Inferior parietal cortex (tissue), 1 donor: ENCODE data around the gene SPACA4.
"Not testable (repeated sequence)": the region's sequence is repeated elsewhere in the genome, so short reads cannot be mapped to it uniquely, and the experiment has no call there.

Experiments
- DNase-seq: peaks from one replicate; pipeline ENCODE4 v3.0.0-alpha.2; 2016; ENCODE audit errors: extremely low spot score

Gene SPACA4, protein sequence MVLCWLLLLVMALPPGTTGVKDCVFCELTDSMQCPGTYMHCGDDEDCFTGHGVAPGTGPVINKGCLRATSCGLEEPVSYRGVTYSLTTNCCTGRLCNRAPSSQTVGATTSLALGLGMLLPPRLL

DNA sequence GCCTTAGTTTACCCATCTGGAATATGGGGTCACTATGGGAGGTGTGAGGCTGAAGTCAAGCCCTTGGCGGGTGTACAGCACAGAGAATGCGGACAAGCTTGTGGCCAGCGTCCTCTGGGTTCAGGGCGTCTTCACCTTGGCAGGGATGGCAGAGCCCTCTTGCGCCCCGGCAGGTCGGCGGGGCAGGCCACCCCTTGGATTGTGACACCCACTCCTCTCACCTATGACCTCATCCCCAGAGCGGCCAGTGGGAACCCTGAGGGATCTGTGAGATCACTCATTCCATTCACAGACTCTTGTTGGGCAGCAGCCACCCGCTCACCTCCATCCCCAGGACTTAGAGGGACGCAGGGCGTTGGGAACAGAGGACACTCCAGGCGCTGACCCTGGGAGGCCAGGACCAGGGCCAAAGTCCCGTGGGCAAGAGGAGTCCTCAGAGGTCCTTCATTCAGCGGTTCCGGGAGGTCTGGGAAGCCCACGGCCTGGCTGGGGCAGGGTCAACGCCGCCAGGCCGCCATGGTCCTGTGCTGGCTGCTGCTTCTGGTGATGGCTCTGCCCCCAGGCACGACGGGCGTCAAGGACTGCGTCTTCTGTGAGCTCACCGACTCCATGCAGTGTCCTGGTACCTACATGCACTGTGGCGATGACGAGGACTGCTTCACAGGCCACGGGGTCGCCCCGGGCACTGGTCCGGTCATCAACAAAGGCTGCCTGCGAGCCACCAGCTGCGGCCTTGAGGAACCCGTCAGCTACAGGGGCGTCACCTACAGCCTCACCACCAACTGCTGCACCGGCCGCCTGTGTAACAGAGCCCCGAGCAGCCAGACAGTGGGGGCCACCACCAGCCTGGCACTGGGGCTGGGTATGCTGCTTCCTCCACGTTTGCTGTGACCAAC, at the start of gene SPACA4:
TSS of gene SPACA4 (plus strand) at position 280 of the 896 bp plus-strand sequence. CDS start at position 517, 237 bp downstream.
- DNase-seq: no peak

DNA sequence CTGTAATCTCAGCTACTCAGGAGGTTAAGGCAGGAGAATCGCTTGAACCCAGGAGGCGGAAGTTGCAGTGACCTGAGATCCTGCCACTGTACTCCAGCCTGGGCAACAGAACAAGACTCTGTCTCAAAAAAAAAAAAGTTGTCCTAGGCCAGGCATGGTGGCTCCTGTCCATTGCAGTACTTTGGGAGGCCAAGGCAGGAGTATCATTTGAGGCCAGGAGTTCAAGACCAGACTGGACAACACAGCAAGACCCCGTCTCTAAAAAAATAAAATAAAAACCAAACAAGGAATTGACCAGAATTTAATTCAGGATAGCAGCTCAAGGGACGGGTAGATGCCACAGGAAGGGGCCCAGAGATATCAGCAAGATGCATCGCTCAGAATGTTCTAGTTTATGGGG, 49.7 kb upstream of the SPACA4 start:
- DNase-seq: no peak

DNA sequence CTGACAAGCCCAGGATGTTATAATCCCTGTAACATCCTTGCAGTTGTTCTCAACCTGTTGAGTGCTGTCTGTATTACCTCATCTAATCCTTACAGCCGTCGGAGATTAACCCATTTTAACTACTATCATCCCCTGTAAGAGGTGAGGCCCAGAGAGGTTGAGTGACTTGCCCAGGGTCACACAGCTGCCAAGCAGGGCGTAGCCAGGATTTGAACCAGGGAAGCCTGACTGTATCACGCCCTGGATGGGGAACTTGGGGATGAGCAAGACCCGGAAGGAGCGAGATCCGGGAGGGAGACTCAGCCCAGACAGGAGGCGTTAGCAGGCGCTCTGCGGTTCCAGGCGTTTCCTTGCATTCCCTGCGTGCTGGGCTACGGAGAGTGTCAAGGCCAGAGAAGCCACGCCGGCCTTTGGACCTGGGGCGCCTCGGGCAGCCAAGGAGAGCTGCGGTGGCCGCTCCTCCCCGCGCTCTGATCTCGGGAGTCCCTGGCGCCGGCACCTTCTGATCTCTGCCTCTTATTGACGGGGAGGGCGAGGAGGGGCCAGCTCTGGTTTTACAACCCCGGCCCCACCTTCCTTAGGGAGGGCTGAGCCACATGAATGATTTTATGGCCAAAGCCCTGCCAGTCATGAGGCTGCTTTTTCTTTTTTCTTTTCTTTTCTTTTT, 48.4 kb upstream of the SPACA4 start:
- DNase-seq: no peak

DNA sequence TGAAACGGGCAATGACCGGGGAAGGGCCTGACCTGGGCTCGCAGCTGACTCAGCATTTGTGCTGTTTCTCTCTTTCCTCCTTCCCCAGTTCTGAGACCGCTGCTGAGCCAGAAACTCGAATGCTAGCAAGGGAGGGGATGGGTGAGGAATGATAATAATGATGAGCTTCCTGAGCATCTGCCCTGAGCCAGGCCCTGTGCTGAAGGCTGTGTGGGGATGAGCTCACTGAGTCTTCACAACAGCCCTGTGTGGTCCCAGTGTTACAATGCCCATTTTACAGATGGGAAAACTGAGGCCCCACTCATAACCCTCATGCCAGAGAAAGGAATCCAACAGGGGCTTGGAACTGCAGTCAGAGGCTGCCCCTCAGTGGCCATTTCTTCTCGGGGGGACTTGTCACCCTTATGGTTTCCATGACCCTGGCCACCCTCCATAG, 46.4 kb upstream of the SPACA4 start:
- DNase-seq: no peak

DNA sequence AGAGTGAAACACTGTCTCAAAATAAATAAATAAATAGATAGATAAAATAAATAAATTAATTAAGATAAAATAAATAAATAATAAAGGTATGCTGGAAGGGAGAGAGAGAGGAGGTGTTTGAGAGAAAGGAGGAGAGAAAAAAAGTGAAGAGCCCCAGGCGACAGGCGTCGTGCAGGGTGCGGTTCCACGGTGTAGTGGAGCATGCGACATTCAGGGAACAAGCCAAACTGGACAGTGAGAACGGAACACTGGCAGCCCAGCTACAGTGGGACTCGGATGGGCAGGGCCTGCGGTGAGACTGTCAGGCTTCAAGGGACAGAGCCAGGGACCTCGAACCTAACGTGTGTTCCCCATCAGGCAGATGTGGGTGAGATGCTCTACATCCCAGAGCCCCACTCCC, 45.1 kb upstream of the SPACA4 start:
- DNase-seq: no peak

DNA sequence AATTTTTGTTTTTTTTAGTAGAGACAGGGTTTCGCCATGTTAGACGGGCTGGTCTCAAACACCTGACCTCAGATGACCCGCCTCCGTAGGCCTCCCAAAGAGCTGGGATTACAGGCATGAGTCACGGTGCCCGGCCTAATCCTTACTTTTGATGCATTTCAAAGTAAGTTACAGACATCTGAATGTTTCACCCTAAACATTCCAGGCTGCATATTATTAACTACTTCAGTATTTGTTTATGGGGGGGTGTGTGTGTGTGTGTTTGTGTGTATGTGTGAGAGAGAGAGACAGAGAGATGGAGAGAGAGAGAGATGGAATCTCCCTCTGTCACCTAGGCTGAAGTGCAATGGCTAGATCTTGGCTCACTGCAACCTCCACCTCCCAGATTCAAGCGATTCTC, 41.5 kb upstream of the SPACA4 start:
- DNase-seq: no peak

DNA sequence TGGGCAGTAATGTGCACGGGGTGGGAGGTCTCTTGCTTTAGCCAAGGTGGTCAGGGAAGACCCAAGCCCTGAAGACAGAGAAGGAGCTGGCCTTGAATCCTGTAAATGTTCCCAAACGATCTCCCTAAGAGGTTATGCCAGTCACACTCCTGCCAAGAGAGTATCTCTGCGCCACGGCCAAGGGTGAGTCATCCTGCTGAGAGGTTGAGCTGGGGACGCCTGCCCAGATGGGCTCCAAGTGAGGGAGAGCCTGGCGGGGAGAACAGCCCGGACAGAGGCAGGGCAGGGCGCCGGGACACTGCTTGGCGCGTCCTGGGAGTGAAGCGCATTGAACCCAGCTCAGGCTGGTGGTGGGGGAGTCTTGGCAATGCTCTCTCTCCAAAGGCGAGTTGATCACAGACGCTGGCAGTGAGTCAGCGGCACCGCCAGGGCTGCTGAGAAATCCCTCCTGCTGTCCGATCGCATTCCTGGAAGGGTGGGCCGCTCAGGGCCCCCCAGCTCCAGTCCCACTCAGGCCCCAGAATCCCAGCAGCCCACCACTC, 38.1 kb upstream of the SPACA4 start:
- peak; percentile 25 for DNase-seq

DNA sequence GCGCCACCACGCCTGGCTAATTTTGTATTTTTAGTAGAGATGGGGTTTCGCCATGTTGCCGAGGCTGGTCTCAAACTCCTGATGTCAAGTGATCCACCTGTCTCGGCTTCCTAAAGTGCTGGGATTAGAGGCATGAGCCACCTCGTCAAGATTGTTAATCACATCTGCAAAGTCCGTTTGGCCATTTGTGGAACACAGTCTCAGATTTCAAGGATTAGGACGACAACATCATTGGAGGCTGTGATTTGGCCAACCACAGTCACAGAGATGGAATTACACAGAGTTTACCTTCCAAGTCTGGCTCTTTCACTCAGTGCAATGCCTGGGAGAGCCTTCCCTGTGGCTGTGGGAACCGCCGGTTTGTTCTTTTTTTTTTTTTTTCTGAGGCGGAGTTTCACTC, 36.7 kb upstream of the SPACA4 start:
- DNase-seq: no peak

DNA sequence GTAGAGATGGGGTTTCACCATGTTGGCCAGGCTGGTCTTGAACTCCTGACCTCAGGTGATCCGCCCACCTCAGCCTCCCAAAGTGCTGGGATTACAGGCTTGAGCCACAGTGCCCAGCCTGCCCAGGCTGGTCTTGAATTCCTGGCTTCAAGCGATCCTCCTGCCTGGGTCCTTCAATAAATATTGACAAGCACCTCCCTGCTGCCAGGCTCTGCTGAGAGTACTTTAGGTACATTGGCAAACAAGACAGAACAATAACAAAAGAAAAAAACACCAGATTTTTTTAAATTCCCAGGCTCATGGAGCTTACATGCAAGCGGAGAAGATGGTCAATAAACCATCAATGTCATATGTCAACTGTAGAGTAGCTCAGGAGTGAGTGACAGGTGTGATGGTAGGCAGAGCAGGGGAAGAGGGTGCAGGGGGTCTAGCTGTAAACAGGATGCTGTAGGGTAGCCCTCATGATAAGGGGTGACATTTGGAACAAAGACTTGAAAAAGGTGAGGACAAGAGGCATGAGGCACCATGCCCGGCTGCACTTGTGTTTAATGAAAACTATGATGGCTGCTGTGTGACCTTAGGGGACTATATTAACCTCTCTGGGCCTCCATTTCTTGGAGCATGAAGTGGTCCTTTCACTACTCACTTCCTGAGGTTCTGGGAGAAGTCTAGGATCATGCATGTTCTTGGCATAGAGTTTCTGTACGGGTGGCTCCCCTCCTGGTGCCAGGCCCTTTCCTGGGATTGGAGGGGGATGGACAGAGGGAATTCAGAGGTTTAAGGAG, 35.0 kb upstream of the SPACA4 start:
- no peak for DNase-seq

DNA sequence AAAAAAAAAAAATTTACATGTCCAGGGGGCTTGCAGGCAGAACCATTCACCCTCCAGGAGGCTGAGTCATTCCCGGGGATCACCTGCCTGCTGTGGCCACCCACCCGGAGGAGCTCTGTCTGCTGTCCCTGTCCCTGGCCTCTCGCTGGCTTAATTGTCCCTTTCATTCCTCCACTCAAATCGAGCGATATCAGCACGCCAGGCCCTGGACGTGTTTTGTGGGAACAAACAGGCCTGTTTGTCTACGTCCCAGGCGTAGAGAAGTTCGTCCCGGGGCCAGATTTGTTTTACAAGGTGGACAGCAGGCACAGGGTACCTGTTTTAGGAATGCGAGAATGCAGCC, 33.4 kb upstream of the SPACA4 start:
- no peak for DNase-seq

DNA sequence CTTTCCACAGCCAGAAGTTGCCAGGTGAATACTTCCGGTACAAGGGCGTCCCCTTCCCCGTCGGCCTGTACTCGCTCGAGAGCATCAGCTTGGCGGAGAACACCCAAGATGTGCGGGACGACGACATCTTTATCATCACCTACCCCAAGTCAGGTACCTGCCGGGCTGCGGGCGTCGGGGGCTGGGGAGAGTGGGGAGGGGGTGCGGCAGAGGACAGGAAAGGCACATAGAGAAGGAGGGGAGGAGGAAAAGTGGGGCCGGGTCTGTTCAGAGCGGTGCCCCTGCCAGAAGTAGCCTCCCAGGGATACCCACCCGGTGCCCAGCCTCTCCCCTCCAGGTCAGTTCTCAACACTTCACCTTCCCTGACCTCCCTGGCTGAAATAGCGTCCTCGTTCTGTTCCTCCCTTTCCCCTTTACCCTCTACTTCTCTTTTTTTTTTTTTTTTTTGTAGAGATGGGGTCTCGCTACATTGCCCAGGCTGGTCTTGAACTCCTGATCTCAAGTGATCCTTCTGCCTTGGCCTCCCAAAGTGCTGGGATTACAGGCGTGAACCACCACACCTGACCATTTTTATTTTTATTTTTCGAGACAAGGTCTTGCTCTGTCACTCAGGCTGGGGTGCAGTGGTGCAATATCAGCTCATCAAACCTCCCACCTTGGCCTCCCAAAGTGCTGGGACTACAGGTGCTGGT, 30.5 kb upstream of the SPACA4 start:
- no peak for DNase-seq

DNA sequence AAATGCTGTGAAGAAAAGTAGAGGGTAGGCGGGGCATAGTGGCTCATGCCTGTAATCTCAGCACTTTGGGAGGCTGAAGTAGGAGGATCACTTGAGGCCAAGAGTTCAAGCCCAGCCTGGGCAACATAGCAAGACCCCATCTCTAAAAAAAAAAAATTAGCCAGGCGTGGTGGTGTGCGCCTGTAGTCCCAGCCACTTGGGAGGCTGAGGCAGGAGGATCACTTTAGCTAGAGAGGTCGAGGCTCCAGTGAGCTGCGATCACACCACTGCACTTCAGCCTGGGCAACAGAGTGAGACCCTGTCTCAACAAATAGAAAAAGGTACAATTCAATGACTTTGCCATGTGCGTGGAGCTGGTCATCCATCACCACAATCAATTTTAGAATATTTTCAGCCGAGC, 28.6 kb upstream of the SPACA4 start:
- not testable (repeated sequence) for DNase-seq

DNA sequence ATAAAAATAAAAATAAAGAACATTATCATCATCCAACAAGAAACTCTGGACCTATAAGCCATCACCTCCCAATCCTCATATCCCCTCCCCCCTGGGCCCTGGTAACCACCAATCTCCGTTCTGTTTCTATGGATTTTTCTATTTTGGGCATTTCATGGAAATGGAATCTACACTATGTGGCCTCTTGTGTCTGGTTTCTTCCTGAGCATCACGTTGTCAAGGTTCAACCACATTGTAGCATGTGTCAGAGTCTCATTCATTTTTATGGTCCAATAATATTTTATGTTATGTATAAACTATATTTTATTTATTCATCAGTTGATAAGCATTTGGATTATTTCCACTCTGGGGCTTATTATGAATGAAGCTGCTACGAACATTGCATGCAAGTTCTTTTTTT, 27.7 kb upstream of the SPACA4 start:
- no peak for DNase-seq

DNA sequence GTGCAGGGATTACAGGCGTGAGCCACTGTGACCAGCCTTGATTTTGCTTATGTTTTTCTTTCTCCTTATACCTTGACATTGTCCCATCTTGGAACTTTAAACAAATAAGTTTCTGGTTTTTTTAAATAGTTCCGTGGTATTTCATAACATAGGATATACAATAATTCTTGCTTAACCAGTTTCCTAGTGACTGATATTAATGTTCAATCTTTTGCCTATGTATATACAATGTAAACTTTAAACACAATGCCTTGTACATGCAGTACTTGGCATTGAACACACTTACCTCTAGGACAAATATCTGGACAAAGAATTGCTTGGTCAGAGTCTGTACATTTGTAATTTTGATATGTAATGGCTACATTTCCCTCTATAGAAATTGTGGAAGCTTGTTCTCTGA, 24.4 kb upstream of the SPACA4 start:
- no peak for DNase-seq

DNA sequence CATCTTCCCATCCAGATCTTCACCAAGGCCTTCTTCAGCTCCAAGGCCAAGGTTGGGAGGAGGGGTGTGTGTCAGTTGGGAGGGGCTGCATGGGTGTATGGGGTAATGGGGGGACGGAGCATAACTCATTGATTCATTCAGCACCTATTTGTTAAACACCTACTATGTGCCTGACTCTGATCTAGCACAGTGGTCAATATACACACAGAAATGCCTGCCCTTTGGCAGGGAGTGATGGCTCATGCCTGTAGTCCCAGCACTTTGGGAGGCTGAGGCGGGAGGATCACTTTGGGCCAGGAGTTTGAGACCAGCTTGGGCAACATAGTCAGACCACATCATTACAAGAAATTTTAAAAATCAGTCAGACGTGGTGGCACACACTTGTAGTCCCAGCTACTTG, 19.2 kb upstream of the SPACA4 start:
- no peak for DNase-seq

DNA sequence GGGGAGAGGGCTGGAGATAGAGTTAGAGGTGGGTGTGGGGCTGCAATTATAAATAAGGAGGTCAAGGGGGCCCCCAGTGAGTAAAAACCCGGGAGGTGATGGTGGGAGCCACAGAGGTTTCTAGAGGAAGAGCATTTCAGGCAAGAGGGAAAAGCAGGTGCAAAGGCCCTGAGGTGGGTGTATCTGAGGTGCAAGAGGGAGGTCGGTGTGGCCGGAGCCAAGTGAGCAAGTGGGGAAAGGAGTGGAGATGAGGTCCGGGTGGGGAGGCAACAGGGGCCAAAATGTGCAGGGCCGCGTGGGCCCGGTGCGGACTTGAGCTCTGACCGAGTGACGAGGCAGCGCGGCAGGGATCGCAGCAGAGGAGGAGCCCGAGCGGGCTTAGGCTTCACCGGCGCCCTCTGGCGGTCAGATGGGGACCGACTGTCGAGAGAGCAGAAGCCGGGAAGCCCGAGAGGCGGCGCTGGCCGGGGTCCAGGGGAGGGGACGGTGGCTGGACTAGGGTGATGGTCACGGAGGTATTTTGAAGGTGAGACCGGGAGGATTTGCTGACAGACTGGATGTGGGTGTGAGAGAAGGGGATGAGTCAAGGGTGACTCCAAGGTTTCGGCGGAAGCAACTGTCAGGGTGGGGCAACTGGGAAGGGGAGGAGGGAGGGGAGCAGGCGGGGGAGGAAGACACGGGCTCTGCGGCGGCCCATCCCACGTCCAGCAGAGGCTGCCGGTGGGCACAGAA, 17.7 kb upstream of the SPACA4 start:
- DNase-seq: peak; percentile 86

DNA sequence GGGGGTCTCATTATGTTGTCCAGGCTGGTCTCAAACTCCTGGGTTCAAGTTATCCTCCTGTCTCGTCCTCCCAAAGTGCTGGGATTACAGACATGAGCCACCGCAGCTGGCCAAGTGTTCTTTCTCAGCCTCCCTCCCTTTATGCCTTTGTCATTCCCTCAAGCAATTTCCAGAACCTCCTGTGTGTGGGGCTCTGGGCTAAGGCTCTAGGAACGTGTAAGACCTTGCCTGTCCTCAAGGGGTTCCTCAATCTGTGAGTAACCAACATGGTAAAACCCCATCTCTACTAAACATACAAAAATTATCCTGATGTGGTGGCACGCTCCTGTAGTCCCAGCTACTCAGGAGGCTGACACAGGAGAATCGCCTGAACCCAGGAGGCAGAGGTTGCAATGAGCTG, 15.5 kb upstream of the SPACA4 start:
- DNase-seq: no peak

DNA sequence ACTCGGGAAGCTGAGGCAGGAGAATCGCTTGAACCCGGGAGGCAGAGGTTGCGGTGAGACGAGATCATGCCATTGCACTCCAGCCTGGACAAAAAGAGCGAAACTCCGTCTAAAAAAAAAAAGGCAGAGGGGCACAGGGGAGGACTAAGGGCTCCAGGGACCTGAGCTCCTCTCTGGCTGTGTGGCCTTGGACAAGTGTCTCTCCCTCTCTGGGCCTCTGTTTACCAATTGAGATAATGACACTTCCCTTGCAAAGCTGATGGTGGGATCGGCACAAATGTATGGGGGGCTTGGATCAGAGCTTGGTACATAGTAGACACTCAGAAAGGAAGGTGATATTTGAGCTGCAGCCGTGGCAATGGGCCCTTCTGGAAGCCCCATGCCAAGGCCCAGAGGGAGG, 11.4 kb upstream of the SPACA4 start:
- no peak for DNase-seq

DNA sequence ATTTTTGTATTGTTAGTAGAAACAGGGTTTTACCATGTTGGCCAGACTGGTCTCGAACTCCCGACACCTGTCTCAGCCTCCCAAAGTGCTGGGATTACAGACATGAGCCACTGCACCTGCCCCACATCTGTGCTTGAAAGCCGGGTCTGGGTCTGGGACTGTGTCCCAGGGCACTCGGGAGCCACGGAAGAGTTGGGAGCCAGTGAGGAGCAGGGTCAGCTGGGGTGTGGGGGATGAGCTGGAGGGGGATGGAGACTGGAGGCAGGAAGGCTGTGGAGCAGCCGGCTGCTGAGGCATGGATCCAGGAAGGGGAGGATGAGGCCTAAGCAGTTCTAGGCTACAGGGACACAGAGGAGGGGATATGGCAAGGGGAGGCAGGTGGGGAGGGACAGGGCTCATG, 10.7 kb upstream of the SPACA4 start:
- DNase-seq: no peak

DNA sequence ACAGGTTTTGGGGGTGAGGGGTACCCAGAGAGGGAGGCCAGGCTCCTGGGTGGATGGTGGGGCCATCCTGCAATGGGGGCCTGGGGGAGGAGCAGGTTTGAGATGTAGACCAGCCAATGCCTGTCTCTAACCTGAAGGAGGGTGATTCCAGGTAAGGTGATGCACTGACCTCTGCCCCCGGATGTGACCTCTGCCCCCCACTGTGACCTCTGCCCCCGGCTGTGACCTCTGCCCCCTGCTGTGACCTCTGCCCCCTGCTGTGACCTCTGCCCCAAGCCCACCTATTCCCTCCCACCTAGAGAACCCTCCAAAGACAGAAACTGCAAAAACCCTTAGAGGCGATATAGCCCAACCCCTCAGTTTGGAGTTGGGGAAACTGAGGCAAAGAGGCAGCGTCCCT, 10.3 kb upstream of the SPACA4 start:
- DNase-seq: no peak
